Ovary (tissue), 3 donors: ENCODE measurements around the gene ANOS1.

Experiments
- EP300 ChIP-seq: sonication (generic); formaldehyde crosslinking; IDR thresholded peaks from one replicate; pipeline ENCODE4 v1.6.1; 2017; ENCODE audit warnings: antibody characterized with exemption
- POLR2A ChIP-seq: fragments of 450-650 bp; IDR thresholded peaks from one replicate; pipeline ENCODE4 v1.6.1; 2017; ENCODE audit warnings: antibody characterized with exemption, mild to moderate bottlenecking, moderate library complexity
- TF ChIP-seq, protein P1 (sequence below), 3 donors: fragments of 450-650 bp in 2 of 3; fragments of 200-600 bp in 1 of 3; IDR thresholded peaks; one replicate each; pipeline versions ENCODE4 v1.5.1 to v1.8.0; 2016 to 2022; ENCODE audit warnings: antibody characterized with exemption in 3 of 3, mild to moderate bottlenecking in 1 of 3
- donor health status: DM: no; HTN: no; CAD: no.

GRCh38 chrX:8639949-8640475 is 91.9 kb downstream of the ANOS1 start:
- TF ChIP-seq, protein P1, sequence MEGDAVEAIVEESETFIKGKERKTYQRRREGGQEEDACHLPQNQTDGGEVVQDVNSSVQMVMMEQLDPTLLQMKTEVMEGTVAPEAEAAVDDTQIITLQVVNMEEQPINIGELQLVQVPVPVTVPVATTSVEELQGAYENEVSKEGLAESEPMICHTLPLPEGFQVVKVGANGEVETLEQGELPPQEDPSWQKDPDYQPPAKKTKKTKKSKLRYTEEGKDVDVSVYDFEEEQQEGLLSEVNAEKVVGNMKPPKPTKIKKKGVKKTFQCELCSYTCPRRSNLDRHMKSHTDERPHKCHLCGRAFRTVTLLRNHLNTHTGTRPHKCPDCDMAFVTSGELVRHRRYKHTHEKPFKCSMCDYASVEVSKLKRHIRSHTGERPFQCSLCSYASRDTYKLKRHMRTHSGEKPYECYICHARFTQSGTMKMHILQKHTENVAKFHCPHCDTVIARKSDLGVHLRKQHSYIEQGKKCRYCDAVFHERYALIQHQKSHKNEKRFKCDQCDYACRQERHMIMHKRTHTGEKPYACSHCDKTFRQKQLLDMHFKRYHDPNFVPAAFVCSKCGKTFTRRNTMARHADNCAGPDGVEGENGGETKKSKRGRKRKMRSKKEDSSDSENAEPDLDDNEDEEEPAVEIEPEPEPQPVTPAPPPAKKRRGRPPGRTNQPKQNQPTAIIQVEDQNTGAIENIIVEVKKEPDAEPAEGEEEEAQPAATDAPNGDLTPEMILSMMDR (IDR thresholded peaks at IDR 0.05), result no peak
- TF ChIP-seq POLR2A (no peak), EP300 (no peak)
